ENCODE results near the gene PLG. TPM values are rescaled to one million over a fixed set of nuclear protein-coding genes. Genes with fewer than 3 reads are reported as not detected.
"Not testable (repeated sequence)": the region's sequence is repeated elsewhere in the genome, so short reads cannot be mapped to it uniquely, and the experiment has no call there.

Gene PLG
- total RNA-seq, 2 experiments from 2014 or later = 0.30 TPM; not detected in 1

DNA sequence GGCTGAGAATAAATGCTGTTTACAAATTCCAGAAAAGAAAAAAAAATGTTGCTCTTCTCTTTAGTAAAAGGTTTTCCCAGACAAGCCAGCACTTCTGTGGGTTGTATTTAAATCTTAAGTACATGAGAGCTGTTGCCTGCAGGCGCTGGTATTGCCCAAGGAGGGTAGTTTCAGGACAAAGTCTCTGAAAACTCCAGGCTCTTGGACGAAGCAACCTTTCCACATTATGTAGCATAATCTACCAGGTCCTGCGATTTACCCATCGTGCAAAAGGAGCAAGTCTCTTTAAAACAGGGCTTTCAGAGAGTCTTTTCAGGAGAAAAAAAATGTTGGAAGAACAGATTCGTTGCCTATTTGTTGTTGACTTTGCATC, 65.6 kb downstream of the PLG start:
- H3K27ac Mint-ChIP-seq = no peak overlapping the region
- no peaks in the 10 kb centered on the region for H3K36me3 Mint-ChIP-seq (ENCODE audit: low read depth)
- ChIA-PET CTCF (interaction anchor here (1.0 to 1.2 kb wide), 4 partner anchors 13 to 33 kb away, joined by 3 to 10 read pairs (median 3); no protein-coding TSS in a partner anchor), POLR2A (no interaction called here)
- H3K27me3 Mint-ChIP-seq = peaks cover 24% of the 10 kb centered on the region
- DNase-seq = no peak
- H3K4me3 Mint-ChIP-seq = no peak overlapping the region
- H3K9me3 Mint-ChIP-seq = no peaks in the 10 kb centered on the region
- H3K4me1 Mint-ChIP-seq = peaks cover 5% of the 10 kb centered on the region

DNA sequence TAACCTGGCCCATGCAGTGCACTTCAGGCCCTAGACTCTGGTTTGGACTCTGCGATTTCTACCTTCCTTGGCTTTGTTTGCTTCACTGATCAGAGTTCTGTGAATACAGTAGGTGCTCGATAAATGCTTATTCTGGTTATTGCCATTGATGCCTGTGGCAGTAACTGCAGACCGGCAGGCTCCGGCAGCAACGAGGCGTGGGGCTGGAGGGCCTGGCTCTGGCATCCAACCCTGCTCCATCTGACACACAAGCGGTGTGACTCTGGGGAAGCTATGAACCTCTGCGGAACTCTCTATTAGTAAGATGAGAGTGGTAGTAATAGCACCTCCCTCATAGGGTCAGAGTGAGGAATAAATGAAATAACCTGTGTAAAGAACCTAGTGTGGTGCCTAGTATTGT, 66.1 kb downstream of the PLG start:
- H3K9me3 Mint-ChIP-seq = no peaks in the 10 kb centered on the region
- no peak overlapping the region for H3K27ac Mint-ChIP-seq
- POLR2A ChIA-PET = no interaction called here
- CTCF ChIA-PET = interaction anchor here (1.2 kb wide), 2 partner anchors 24 to 34 kb away, joined by 3 to 10 read pairs; no protein-coding TSS in a partner anchor
- H3K4me3 Mint-ChIP-seq = no peak overlapping the region
- peaks cover 24% of the 10 kb centered on the region for H3K27me3 Mint-ChIP-seq
- peaks cover 5% of the 10 kb centered on the region for H3K4me1 Mint-ChIP-seq
- no peaks in the 10 kb centered on the region for H3K36me3 Mint-ChIP-seq (ENCODE audit: low read depth)
- DNase-seq = no peak

- POLR2A ChIA-PET = no interaction called here
- H3K27me3 Mint-ChIP-seq = no peaks in the 10 kb centered on the region
- no peak overlapping the region for H3K4me3 Mint-ChIP-seq
- H3K27ac Mint-ChIP-seq = no peak overlapping the region
- CTCF ChIA-PET = no interaction called here
- H3K36me3 Mint-ChIP-seq (ENCODE audit: low read depth) = no peaks in the 10 kb centered on the region
- H3K4me1 Mint-ChIP-seq = no peaks in the 10 kb centered on the region
- H3K9me3 Mint-ChIP-seq = no peaks in the 10 kb centered on the region
- no peak for DNase-seq
Observed at GRCh38 chr6:160774399-160774798, 72.4 kb downstream of the PLG start.

GRCh38 chr6:160775792-160776580, 73.9 kb downstream of the PLG start:
- no peak for DNase-seq
- Mint-ChIP-seq H3K9me3 (no peaks in the 10 kb centered on the region), H3K36me3 (ENCODE audit: low read depth) (no peaks in the 10 kb centered on the region), H3K27me3 (no peaks in the 10 kb centered on the region), H3K27ac (no peak overlapping the region), H3K4me3 (no peak overlapping the region), H3K4me1 (no peaks in the 10 kb centered on the region)
- POLR2A ChIA-PET = no interaction called here
- CTCF ChIA-PET = no interaction called here

GRCh38 chr6:160779095-160779494, 77.1 kb downstream of the PLG start:
- H3K27me3 Mint-ChIP-seq; H3K4me1 Mint-ChIP-seq; H3K9me3 Mint-ChIP-seq; H3K4me3 Mint-ChIP-seq; H3K36me3 Mint-ChIP-seq (ENCODE audit: low read depth); CTCF ChIA-PET; DNase-seq; POLR2A ChIA-PET; H3K27ac Mint-ChIP-seq: not testable (repeated sequence)

GRCh38 chr6:160780656-160781055, 78.6 kb downstream of the PLG start:
- H3K4me3 Mint-ChIP-seq; H3K36me3 Mint-ChIP-seq (ENCODE audit: low read depth); DNase-seq; POLR2A ChIA-PET; H3K4me1 Mint-ChIP-seq; CTCF ChIA-PET; H3K27ac Mint-ChIP-seq; H3K9me3 Mint-ChIP-seq; H3K27me3 Mint-ChIP-seq: not testable (repeated sequence)

- H3K4me3 Mint-ChIP-seq = no peak overlapping the region
- no peak for DNase-seq
- no peaks in the 10 kb centered on the region for H3K27me3 Mint-ChIP-seq
- no peaks in the 10 kb centered on the region for H3K9me3 Mint-ChIP-seq
- ChIA-PET POLR2A (no interaction called here), CTCF (no interaction called here)
- no peak overlapping the region for H3K27ac Mint-ChIP-seq
- no peaks in the 10 kb centered on the region for H3K36me3 Mint-ChIP-seq (ENCODE audit: low read depth)
- no peaks in the 10 kb centered on the region for H3K4me1 Mint-ChIP-seq
Observed at GRCh38 chr6:160781298-160781697, 79.3 kb downstream of the PLG start.

DNA sequence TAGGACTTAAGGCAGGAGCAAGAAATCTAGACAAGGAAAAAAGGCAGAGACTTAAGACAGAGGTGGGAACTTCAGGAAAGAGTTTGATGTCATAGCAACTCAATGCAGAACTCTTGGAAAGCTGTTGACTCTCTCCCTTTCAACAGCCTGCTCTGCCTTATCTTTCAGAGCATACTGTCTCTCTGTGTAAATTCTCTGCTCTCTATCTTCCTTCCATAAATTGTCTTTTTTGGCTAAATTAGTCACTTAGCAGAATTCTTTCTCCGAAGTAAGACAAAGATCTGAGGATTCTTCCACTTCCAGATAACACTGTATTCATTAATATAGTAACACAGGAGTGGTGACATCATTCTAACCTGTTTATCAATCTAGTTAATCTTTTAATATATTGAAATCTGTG, 80.2 kb downstream of the PLG start:
- Mint-ChIP-seq H3K27ac (no peak overlapping the region), H3K36me3 (ENCODE audit: low read depth) (no peaks in the 10 kb centered on the region), H3K4me1 (no peaks in the 10 kb centered on the region), H3K9me3 (no peaks in the 10 kb centered on the region), H3K27me3 (no peaks in the 10 kb centered on the region), H3K4me3 (no peak overlapping the region)
- no peak for DNase-seq
- ChIA-PET POLR2A (no interaction called here), CTCF (no interaction called here)

DNA sequence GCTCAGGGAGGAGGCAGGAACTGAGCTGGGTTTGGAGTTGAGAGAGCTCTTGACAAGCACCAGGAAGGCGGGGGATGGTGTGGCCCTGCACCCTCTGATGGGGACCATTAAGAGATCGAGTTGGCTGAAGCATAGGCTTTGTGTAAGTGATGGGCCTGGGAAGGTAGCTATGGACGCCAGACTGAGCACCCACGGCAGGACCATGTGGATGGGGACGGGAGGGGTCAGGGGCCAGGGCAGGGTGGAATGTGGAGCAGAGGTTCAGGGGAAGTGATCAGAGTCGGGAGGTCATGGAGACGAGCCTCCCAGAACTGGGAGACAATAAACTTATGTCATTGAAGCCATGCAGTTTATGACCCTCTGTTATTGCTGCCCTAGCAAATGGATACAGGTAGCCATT, 81.7 kb downstream of the PLG start:
- Mint-ChIP-seq H3K4me1 (no peaks in the 10 kb centered on the region), H3K9me3 (peaks cover 2% of the 10 kb centered on the region), H3K36me3 (ENCODE audit: low read depth) (no peaks in the 10 kb centered on the region), H3K4me3 (no peak overlapping the region), H3K27me3 (no peaks in the 10 kb centered on the region), H3K27ac (no peak overlapping the region)
- ChIA-PET POLR2A (no interaction called here), CTCF (no interaction called here)
- no peak for DNase-seq

DNA sequence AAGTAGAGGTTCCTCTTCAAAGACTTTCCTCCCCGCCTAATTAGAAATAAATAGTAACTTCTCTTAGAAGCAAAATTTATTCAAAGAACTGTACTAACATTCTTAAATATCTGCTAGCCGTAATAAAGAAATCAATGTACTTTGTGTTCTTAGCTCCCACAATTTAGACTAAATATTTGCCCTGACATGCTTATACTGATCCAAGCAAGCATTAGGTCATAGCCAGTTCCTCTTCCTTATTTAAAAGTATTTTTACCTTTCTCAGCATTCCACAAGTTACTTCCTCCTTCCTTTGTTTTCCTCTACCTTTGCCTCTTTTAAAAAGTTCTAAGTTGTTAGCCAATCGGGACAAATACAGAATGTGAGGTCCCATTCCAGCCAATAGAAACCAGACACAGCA, 86.1 kb downstream of the PLG start:
- H3K9me3 Mint-ChIP-seq; CTCF ChIA-PET; H3K36me3 Mint-ChIP-seq (ENCODE audit: low read depth); H3K4me3 Mint-ChIP-seq; DNase-seq; H3K27me3 Mint-ChIP-seq; H3K4me1 Mint-ChIP-seq; POLR2A ChIA-PET; H3K27ac Mint-ChIP-seq: not testable (repeated sequence)

DNA sequence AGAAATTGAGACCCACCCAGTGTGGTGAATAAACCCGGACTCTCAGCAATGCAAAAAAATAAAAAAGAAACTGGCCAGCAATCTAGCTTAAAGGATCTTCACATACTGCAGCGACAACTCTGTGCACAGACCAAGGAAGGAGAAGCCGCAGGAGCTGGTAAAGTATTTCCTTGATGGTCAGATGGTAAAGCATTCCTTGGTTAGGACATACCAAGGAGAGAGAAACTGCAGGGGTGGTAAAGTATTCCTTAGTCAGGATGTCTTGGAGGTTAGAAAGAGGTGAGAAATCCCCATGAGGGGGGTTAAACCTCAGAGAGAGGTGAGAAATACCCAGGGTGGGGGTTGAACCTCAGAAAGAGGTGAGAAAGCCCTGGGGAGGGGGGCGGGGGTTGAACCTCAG, 86.8 kb downstream of the PLG start:
- Mint-ChIP-seq H3K27me3 (no peaks in the 10 kb centered on the region), H3K27ac (no peak overlapping the region), H3K4me1 (no peaks in the 10 kb centered on the region), H3K36me3 (ENCODE audit: low read depth) (no peaks in the 10 kb centered on the region), H3K4me3 (no peak overlapping the region), H3K9me3 (peaks cover 3% of the 10 kb centered on the region)
- DNase-seq = no peak
- POLR2A ChIA-PET = no interaction called here
- CTCF ChIA-PET = no interaction called here

GRCh38 chr6:160789263-160790027, 87.4 kb downstream of the PLG start:
- H3K36me3 Mint-ChIP-seq (ENCODE audit: low read depth) = no peaks in the 10 kb centered on the region
- no peaks in the 10 kb centered on the region for H3K27me3 Mint-ChIP-seq
- no peaks in the 10 kb centered on the region for H3K4me1 Mint-ChIP-seq
- H3K4me3 Mint-ChIP-seq = no peak overlapping the region
- no peak for DNase-seq
- POLR2A ChIA-PET = no interaction called here
- CTCF ChIA-PET = no interaction called here
- peaks cover 3% of the 10 kb centered on the region for H3K9me3 Mint-ChIP-seq
- H3K27ac Mint-ChIP-seq = no peak overlapping the region

- Mint-ChIP-seq H3K36me3 (ENCODE audit: low read depth) (no peaks in the 10 kb centered on the region), H3K9me3 (peaks cover 3% of the 10 kb centered on the region), H3K27me3 (no peaks in the 10 kb centered on the region), H3K4me1 (no peaks in the 10 kb centered on the region), H3K27ac (no peak overlapping the region), H3K4me3 (no peak overlapping the region)
- DNase-seq = no peak
- CTCF ChIA-PET = no interaction called here
- POLR2A ChIA-PET = no interaction called here
Observed at GRCh38 chr6:160790028-160790792, 88.2 kb downstream of the PLG start.

Data from activated CD4-positive, alpha-beta memory T cell treated with anti-CD3 and anti-CD28 coated beads, Interleukin-2, amount 10 ng/mL, durations not matched to agents 7 days and 5 days (primary cell).